Measurements from ENCODE around the gene LHFPL3. TPM values are rescaled to one million over a fixed set of nuclear protein-coding genes. Genes with fewer than 3 reads are reported as not detected.

Gene LHFPL3
- total RNA-seq, 1 experiment from 2014 or later, result not detected

DNA sequence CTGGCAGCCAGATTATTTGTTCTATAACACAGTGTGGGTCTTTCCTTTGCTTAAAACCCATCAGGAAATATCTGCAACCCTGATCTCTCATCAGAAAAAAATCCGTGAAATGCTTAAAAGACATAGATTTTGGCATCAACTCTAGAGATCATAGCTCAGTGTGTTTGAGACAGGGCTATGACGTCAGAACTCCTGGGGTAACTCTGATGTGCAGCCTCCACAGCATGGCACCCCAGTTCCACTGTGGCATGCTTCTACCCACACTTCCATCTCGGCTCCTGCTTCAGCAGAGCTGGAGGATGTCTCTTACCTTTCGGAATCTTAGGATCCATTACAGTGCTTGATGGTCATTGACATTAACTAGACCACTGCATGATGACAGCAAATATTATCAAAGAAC, 205.7 kb downstream of the LHFPL3 start:
- ATAC-seq, result no peak
- CTCF ChIA-PET, result no interaction called here
- H3K4me2 ChIP-seq (ENCODE audit: low read length), result no peak overlapping the region
- H3K9me3 ChIP-seq (ENCODE audit: control insufficient read depth in 1 of 2, insufficient read depth in 1 of 2, low read depth in 1 of 2, low read length in 2 of 2), result no peaks in the 10 kb centered on the region
- RAD21 ChIA-PET (ENCODE audit: low non-redundant PET in 1 of 2, low total read pairs in 2 of 2, uncharacterized antibody in 2 of 2, unreplicated experiment in 2 of 2), result no interaction called here
- intact Hi-C loops (cut with micrococcal nuclease), result no loop called here
- H3K9me2 ChIP-seq (ENCODE audit: insufficient read depth), result no peaks in the 10 kb centered on the region
- no peaks in the 10 kb centered on the region for H3K36me3 ChIP-seq (ENCODE audit: control insufficient read depth in 1 of 2, insufficient read depth in 2 of 2, low read length in 2 of 2)
- H2AFZ ChIP-seq (ENCODE audit: low read depth, low read length, poor library complexity, severe bottlenecking), result no peak overlapping the region
- DNase-seq (ENCODE audit: low read depth, low spot score), result no peak
- H3K27me3 ChIP-seq (ENCODE audit: insufficient read depth, low read length), result no peaks in the 10 kb centered on the region; the same call in none of the 2 replicates
- no peak for TF ChIP-seq JUND (IDR thresholded peaks at IDR 0.05)
- no TSS peak for BruUV-seq (replicated peaks)
- no peaks in the 10 kb centered on the region for H3K4me1 ChIP-seq (ENCODE audit: control insufficient read depth in 1 of 2, insufficient read depth in 2 of 2, low read length in 2 of 2)
- POLR2A ChIA-PET, result no interaction called here
- H3K79me2 ChIP-seq (ENCODE audit: insufficient read depth, low read length), result no peaks in the 10 kb centered on the region
- no peak overlapping the region for H3K4me3 ChIP-seq (replicated peaks in 1 of 2; ENCODE audit: low read depth in 1 of 2, low read length in 2 of 2)
- H3K27ac ChIP-seq (ENCODE audit: low read depth, low read length), result no peak overlapping the region
- H4K20me1 ChIP-seq (ENCODE audit: insufficient read depth), result no peaks in the 10 kb centered on the region
- H3K9ac ChIP-seq (ENCODE audit: low read length), result no peak overlapping the region

GRCh38 chr7:104535841-104536240, 207.4 kb downstream of the LHFPL3 start:
- H3K79me2 ChIP-seq (ENCODE audit: insufficient read depth, low read length), result no peaks in the 10 kb centered on the region
- RAD21 ChIA-PET (ENCODE audit: low non-redundant PET in 1 of 2, low total read pairs in 2 of 2, uncharacterized antibody in 2 of 2, unreplicated experiment in 2 of 2), result no interaction called here
- H2AFZ ChIP-seq (ENCODE audit: low read depth, low read length, poor library complexity, severe bottlenecking), result no peak overlapping the region
- no peaks in the 10 kb centered on the region for H3K4me1 ChIP-seq (ENCODE audit: control insufficient read depth in 1 of 2, insufficient read depth in 2 of 2, low read length in 2 of 2)
- intact Hi-C loops (cut with micrococcal nuclease), result no loop called here
- H3K27ac ChIP-seq (ENCODE audit: low read depth, low read length), result no peak overlapping the region
- no peak overlapping the region for H3K9ac ChIP-seq (ENCODE audit: low read length)
- DNase-seq (ENCODE audit: low read depth, low spot score) (no peak), ATAC-seq (no peak)
- TF ChIP-seq YY1 (IDR thresholded peaks at IDR 0.05; ENCODE audit: extremely low read depth, insufficient replicate concordance, low read depth, low read length), result no peak
- H3K36me3 ChIP-seq (ENCODE audit: control insufficient read depth in 1 of 2, insufficient read depth in 2 of 2, low read length in 2 of 2), result no peaks in the 10 kb centered on the region
- BruUV-seq (replicated peaks), result no TSS peak
- POLR2A ChIA-PET, result no interaction called here
- H3K4me2 ChIP-seq (ENCODE audit: low read length), result no peak overlapping the region
- H4K20me1 ChIP-seq (ENCODE audit: insufficient read depth), result no peaks in the 10 kb centered on the region
- H3K27me3 ChIP-seq (ENCODE audit: insufficient read depth, low read length), result no peaks in the 10 kb centered on the region; the same call in none of the 2 replicates
- no peaks in the 10 kb centered on the region for H3K9me3 ChIP-seq (ENCODE audit: control insufficient read depth in 1 of 2, insufficient read depth in 1 of 2, low read depth in 1 of 2, low read length in 2 of 2)
- CTCF ChIA-PET, result no interaction called here
- no peaks in the 10 kb centered on the region for H3K9me2 ChIP-seq (ENCODE audit: insufficient read depth)
- no peak overlapping the region for H3K4me3 ChIP-seq (replicated peaks in 1 of 2; ENCODE audit: low read depth in 1 of 2, low read length in 2 of 2)

- Histone ChIP-seq H2AFZ (ENCODE audit: low read depth, low read length, poor library complexity, severe bottlenecking) (no peak overlapping the region), H3K36me3 (ENCODE audit: control insufficient read depth in 1 of 2, insufficient read depth in 2 of 2, low read length in 2 of 2) (no peaks in the 10 kb centered on the region), H3K27me3 (ENCODE audit: insufficient read depth, low read length) (no peaks in the 10 kb centered on the region; the same call in none of the 2 replicates), H3K79me2 (ENCODE audit: insufficient read depth, low read length) (no peaks in the 10 kb centered on the region), H3K27ac (ENCODE audit: low read depth, low read length) (no peak overlapping the region), H3K9me3 (ENCODE audit: control insufficient read depth in 1 of 2, insufficient read depth in 1 of 2, low read depth in 1 of 2, low read length in 2 of 2) (no peaks in the 10 kb centered on the region), H3K4me1 (ENCODE audit: control insufficient read depth in 1 of 2, insufficient read depth in 2 of 2, low read length in 2 of 2) (no peaks in the 10 kb centered on the region), H3K9me2 (ENCODE audit: insufficient read depth) (no peaks in the 10 kb centered on the region), H4K20me1 (ENCODE audit: insufficient read depth) (no peaks in the 10 kb centered on the region), H3K4me2 (ENCODE audit: low read length) (no peak overlapping the region), H3K4me3 (replicated peaks in 1 of 2; ENCODE audit: low read depth in 1 of 2, low read length in 2 of 2) (no peak overlapping the region), H3K9ac (ENCODE audit: low read length) (no peak overlapping the region)
- DNase-seq (ENCODE audit: low read depth, low spot score) (no peak), ATAC-seq (no peak)
- no TSS peak for BruUV-seq (replicated peaks)
- POLR2A ChIA-PET, result no interaction called here
- RAD21 ChIA-PET (ENCODE audit: low non-redundant PET in 1 of 2, low total read pairs in 2 of 2, uncharacterized antibody in 2 of 2, unreplicated experiment in 2 of 2), result no interaction called here
- TF ChIP-seq EGR1 (IDR thresholded peaks at IDR 0.05; ENCODE audit: low read depth), result no peak
- no peak for TF ChIP-seq SP1 (IDR thresholded peaks at IDR 0.05; ENCODE audit: low read depth)
- TF ChIP-seq POLR2A (IDR thresholded peaks at IDR 0.05; ENCODE audit: borderline replicate concordance, extremely low read depth, insufficient read depth, insufficient read length), result no peak
- TF ChIP-seq YY1 (IDR thresholded peaks at IDR 0.05; ENCODE audit: extremely low read depth, insufficient replicate concordance, low read depth, low read length), result no peak
- TF ChIP-seq, protein P1, sequence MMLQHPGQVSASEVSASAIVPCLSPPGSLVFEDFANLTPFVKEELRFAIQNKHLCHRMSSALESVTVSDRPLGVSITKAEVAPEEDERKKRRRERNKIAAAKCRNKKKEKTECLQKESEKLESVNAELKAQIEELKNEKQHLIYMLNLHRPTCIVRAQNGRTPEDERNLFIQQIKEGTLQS (IDR thresholded peaks at IDR 0.05), result no peak
- TF ChIP-seq SIN3A (IDR thresholded peaks at IDR 0.05; ENCODE audit: low read depth), result no peak
- no peak for TF ChIP-seq CBX3 (IDR thresholded peaks at IDR 0.05; ENCODE audit: low read depth)
- TF ChIP-seq CEBPB (IDR thresholded peaks at IDR 0.05; ENCODE audit: low read depth), result no peak
- TF ChIP-seq ZNF274 (IDR thresholded peaks at IDR 0.05; ENCODE audit: low read depth, low read length), result no peak
- no peak for TF ChIP-seq CTCF (IDR thresholded peaks at IDR 0.05 in 2 of 3, conservative IDR thresholded peaks at IDR 0.05 in 1 of 3; ENCODE audit: borderline replicate concordance in 1 of 3, insufficient read depth in 1 of 3, low read depth in 2 of 3, low read length in 2 of 3)
- no peak for TF ChIP-seq EZH2 (IDR thresholded peaks at IDR 0.05)
- TF ChIP-seq JUND (IDR thresholded peaks at IDR 0.05), result no peak
- no peak for TF ChIP-seq ZFX (IDR thresholded peaks at IDR 0.05)
- no peak for TF ChIP-seq TCF7L2 (IDR thresholded peaks at IDR 0.05; ENCODE audit: borderline replicate concordance, extremely low read depth, insufficient read depth, insufficient read length)
- TF ChIP-seq ELF1 (IDR thresholded peaks at IDR 0.05; ENCODE audit: borderline replicate concordance, low read depth), result no peak
- intact Hi-C loops (cut with micrococcal nuclease), result no loop called here
- CTCF ChIA-PET, result no interaction called here
Observed at GRCh38 chr7:104536956-104537355, 208.6 kb downstream of the LHFPL3 start.
